ENCODE results near the gene CABP5.

DNA sequence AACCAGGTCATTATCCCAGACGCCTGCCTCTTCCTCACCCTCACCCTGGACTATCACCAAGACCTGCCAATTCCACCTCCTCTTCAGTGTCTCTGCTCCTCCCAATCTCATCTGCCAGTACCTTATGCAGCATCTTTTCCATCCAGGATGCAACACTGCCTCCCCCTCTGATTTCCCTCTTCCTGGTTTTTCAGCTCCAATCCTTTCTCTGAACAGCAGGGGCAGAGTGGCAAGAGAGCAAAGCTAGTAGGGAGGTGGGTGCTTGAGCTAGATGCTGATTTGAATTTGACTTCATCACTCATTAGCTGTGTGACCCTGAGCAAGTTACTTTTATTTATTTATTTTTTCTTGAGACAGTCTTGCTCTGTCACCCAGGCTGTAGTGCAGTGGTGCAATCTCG, 25.6 kb upstream of the CABP5 start:
- TF ChIP-seq, protein P1, sequence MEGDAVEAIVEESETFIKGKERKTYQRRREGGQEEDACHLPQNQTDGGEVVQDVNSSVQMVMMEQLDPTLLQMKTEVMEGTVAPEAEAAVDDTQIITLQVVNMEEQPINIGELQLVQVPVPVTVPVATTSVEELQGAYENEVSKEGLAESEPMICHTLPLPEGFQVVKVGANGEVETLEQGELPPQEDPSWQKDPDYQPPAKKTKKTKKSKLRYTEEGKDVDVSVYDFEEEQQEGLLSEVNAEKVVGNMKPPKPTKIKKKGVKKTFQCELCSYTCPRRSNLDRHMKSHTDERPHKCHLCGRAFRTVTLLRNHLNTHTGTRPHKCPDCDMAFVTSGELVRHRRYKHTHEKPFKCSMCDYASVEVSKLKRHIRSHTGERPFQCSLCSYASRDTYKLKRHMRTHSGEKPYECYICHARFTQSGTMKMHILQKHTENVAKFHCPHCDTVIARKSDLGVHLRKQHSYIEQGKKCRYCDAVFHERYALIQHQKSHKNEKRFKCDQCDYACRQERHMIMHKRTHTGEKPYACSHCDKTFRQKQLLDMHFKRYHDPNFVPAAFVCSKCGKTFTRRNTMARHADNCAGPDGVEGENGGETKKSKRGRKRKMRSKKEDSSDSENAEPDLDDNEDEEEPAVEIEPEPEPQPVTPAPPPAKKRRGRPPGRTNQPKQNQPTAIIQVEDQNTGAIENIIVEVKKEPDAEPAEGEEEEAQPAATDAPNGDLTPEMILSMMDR (IDR thresholded peaks at IDR 0.05): no peak
- no peak for TF ChIP-seq TEAD4 (CRISPR knock-in tag; IDR thresholded peaks at IDR 0.05)
- TF ChIP-seq ZNF138 (CRISPR knock-in tag; conservative IDR thresholded peaks at IDR 0.05): no peak

Data from WTC11 (cell line).